Pancreas (tissue), 10 donors: ENCODE data around the gene NBEAL2. TPM values are rescaled to one million over a fixed set of nuclear protein-coding genes. Genes with fewer than 3 reads are reported as not detected.
A peak's percentile ranks its signal among the peaks of the same experiment; 100 is the strongest.

ENCODE experiments used
- ATAC-seq, 4 donors: fragments of 200-7000 bp; cut with Tn5 transposase; one replicate each; pipeline versions ENCODE4 v1.8.0 to v1.9.1; 2020; ENCODE audit warnings: mild to moderate bottlenecking in 4 of 4, moderate library complexity in 4 of 4
- DNase-seq, 6 donors: peaks; one replicate each; pipeline ENCODE4 v3.0.0-alpha.2; 2020
- FAIRE-seq: peaks from 2 replicates; lab custom pipeline; 2012; peaks lifted over from hg19 to GRCh38; lab: Jason Lieb, UNC
- H3K27ac ChIP-seq, 4 donors: fragments of 200-600 bp; sonication (generic); 1 replicate in 3 of 4; 2 replicates in 1 of 4; pipeline versions ENCODE4 v1.5.0 to v1.8.0; 2020
- H3K27me3 ChIP-seq, 4 donors: fragments of 200-600 bp; one replicate each; pipeline ENCODE4 v1.8.0; 2021
- H3K36me3 ChIP-seq, 3 donors: fragments of 200-600 bp; sonication (generic) in 1 of 3; one replicate each; pipeline versions ENCODE4 v1.5.0 to v1.8.0; 2020 to 2021
- H3K4me1 ChIP-seq, 3 donors: fragments of 200-600 bp; one replicate each; pipeline ENCODE4 v1.8.0; 2021
- H3K4me3 ChIP-seq, 4 donors: fragments of 200-600 bp; sonication (generic) in 2 of 4; one replicate each; pipeline versions ENCODE4 v1.5.0 to v1.8.0; 2020 to 2021
- H3K9me3 ChIP-seq, 4 donors: fragments of 200-600 bp; one replicate each; pipeline ENCODE4 v1.8.0; 2021
- CTCF ChIP-seq, 4 donors: fragments of 200-600 bp; sonication (generic) in 3 of 4; IDR thresholded peaks; one replicate each; pipeline versions ENCODE4 v1.5.0 to v1.8.0; 2021; ENCODE audit warnings: antibody characterized with exemption in 4 of 4
- WGBS, 2 donors: extraction: QIAGEN DNeasy Blood & Tissue Kit; methylation state at CpG; one replicate each; pipeline ENCODE4 v1.1.7; 2013; 5-methylcytosine and 5-hydroxymethylcytosine counted together
- intact Hi-C, 3 donors: fragments of 100-400 bp; cut with DNase I; formaldehyde crosslinking; loops; one replicate each; pipeline versions ENCODE4 v1.11.1 to v1.14.2; 2022
- polyA plus RNA-seq, 2 donors: library from polyadenylated mRNA; stranded (reverse); fragments of 200-250 nt; gene quantifications; one replicate each; pipeline ENCODE4 v1.2.3, GENCODE V29; 2013
- total RNA-seq, 6 donors: library from RNA; stranded (reverse); fragmentation: NEBNext Ultra II Directional in 4 of 6; extraction: Animal tissue kit (Norgen Biotek cat#: 25700) in 4 of 6; gene quantifications; one replicate each; pipeline versions ENCODE4 v1.2.1 to v1.2.4, GENCODE V29; 2021 to 2023
- donor health status: healthy with polysubstance abuse.
- donor health status: DM: no; HTN: no; CAD: no; lungs with moderate emphysema.
- donor health status: DM: no; HTN: no; CAD: no.
- donor health status: control.
- donor health status: control.
- donor health status: Bipolar disorder and iron deficiency.
- donor health status: DM: yes; HTN: yes; CAD: no.
- donor health status: DM: no; HTN: no; CAD: no.
- donor health status: DM: no; HTN: no; CAD: no.
- donor health status: DM: yes; HTN: yes; CAD: no.

The NBEAL2 gene
- 10 to 100 TPM; 30.6 to 67.4 (median 37.1) TPM for total RNA-seq
- 100 to 1,000 TPM; 231 to 265 TPM for polyA plus RNA-seq

GRCh38 chr3:46978985-46979944, at the start of gene NBEAL2:
Gene NBEAL2 (plus strand): TSS chr3:46979666. CDS start chr3:46979862, 196 bp downstream.
- intact Hi-C loops: no loop called here
- TF ChIP-seq CTCF (IDR thresholded peaks at IDR 0.05): no peak

GRCh38 chr3:46930166-46930944, 49.1 kb upstream of the NBEAL2 start:
- peak in 4 of 6 donors; percentile 9 to 54 (median 44) for DNase-seq
- intact Hi-C loops: no loop called here
- peaks cover 66 to 75% (median 69%) of the 10 kb centered on the region in 3 donors for H3K4me1 ChIP-seq
- peak overlapping the region; percentile 60 to 76 (median 67) for H3K27ac ChIP-seq
- no peak for FAIRE-seq
- TF ChIP-seq CTCF (IDR thresholded peaks at IDR 0.05): no peak
- WGBS, 2 donors: 54 to 59% methylated on average over 9 of the region's 9 CpGs
- no peaks in the 10 kb centered on the region for H3K27me3 ChIP-seq
- peak in 2 of 4 donors; percentile 44 to 47 for ATAC-seq
- peaks cover 0 to 3% (median 0%) of the 10 kb centered on the region in 3 donors for H3K36me3 ChIP-seq
- no peak overlapping the region for H3K4me3 ChIP-seq
- no peaks in the 10 kb centered on the region for H3K9me3 ChIP-seq

More at GRCh38 chr3:46978985-46979944, at the start of gene NBEAL2:
- 1% methylated on average over 47 to 73 of the region's 73 CpGs for WGBS, 2 donors
- Histone ChIP-seq H3K4me1 (peaks cover 4 to 30% (median 11%) of the 10 kb centered on the region in 3 donors), H3K4me3 (peak within 1 kb of the TSS; percentile 51 to 65 (median 59)), H3K27ac (peak within 1 kb of the TSS; percentile 73 to 92 (median 79)), H3K27me3 (no peaks in the 10 kb centered on the region), H3K36me3 (no peaks in the 10 kb centered on the region), H3K9me3 (no peaks in the 10 kb centered on the region)
- DNase-seq (peak; percentile 96 to 99 (median 98)), ATAC-seq (peak; percentile 76 to 84 (median 82)), FAIRE-seq (no peak)

GRCh38 chr3:46930945-46931403, 48.5 kb upstream of the NBEAL2 start:
- DNase-seq (peak in 4 of 6 donors; percentile 38 to 54 (median 40)), ATAC-seq (peak in 3 of 4 donors; percentile 5 to 43 (median 38)), FAIRE-seq (no peak)
- no peaks in the 10 kb centered on the region for H3K27me3 ChIP-seq
- H3K4me3 ChIP-seq: no peak overlapping the region
- no peaks in the 10 kb centered on the region for H3K9me3 ChIP-seq
- intact Hi-C loops: no loop called here
- no peaks in the 10 kb centered on the region for H3K36me3 ChIP-seq
- H3K4me1 ChIP-seq: peaks cover 72 to 81% (median 74%) of the 10 kb centered on the region in 3 donors
- no peak for TF ChIP-seq CTCF (IDR thresholded peaks at IDR 0.05)
- peak overlapping the region; percentile 60 to 76 (median 67) for H3K27ac ChIP-seq
- 17 to 18% methylated on average over 3 of the region's 3 CpGs for WGBS, 2 donors

GRCh38 chr3:46931631-46932331, 47.7 kb upstream of the NBEAL2 start:
- 41 to 48% methylated on average over 6 of the region's 6 CpGs for WGBS, 2 donors

More at GRCh38 chr3:46931631-46932331, 47.7 kb upstream of the NBEAL2 start:
- no peak for TF ChIP-seq CTCF (IDR thresholded peaks at IDR 0.05)
- DNase-seq (peak in 4 of 6 donors; percentile 47 to 61 (median 59)), FAIRE-seq (no peak), ATAC-seq (peak in 3 of 4 donors; percentile 2 to 6 (median 2))
- H3K27me3 ChIP-seq: no peaks in the 10 kb centered on the region
- intact Hi-C loops: no loop called here
- H3K36me3 ChIP-seq: no peaks in the 10 kb centered on the region
- H3K4me1 ChIP-seq: peaks cover 79 to 88% (median 83%) of the 10 kb centered on the region in 3 donors
- H3K4me3 ChIP-seq: no peak overlapping the region
- peak overlapping the region; percentile 60 to 76 (median 67) for H3K27ac ChIP-seq
- no peaks in the 10 kb centered on the region for H3K9me3 ChIP-seq
